Testis (tissue), 3 donors: ENCODE results near the gene NFKBIB. TPM values are rescaled to one million over a fixed set of nuclear protein-coding genes. Genes with fewer than 3 reads are reported as not detected.

Experiments
- DNase-seq: peaks from one replicate; pipeline ENCODE4 v3.0.0-alpha.2; 2019
- H3K27ac ChIP-seq, 2 donors: fragments of 200-600 bp; sonication (generic); one replicate each; pipeline ENCODE4 v1.5.1; 2019
- H3K27me3 ChIP-seq: fragments of 200-600 bp; sonication (generic); one replicate; pipeline ENCODE4 v1.5.1; 2019
- H3K36me3 ChIP-seq: fragments of 200-600 bp; sonication (generic); one replicate; pipeline ENCODE4 v1.5.1; 2017; ENCODE audit warnings: low read depth; ENCODE audit errors: missing control alignments
- H3K4me1 ChIP-seq: fragments of 200-600 bp; sonication (generic); one replicate; pipeline ENCODE4 v1.5.1; 2019
- H3K4me3 ChIP-seq, 2 donors: fragments of 200-600 bp; sonication (generic); one replicate each; pipeline ENCODE4 v1.5.1; 2017 to 2019
- H3K9me3 ChIP-seq: fragments of 200-600 bp; sonication (generic); one replicate; pipeline ENCODE4 v1.5.1; 2017
- POLR2A ChIP-seq: fragments of 450-650 bp; IDR thresholded peaks from one replicate; pipeline ENCODE4 v1.6.1; 2017; ENCODE audit warnings: antibody characterized with exemption, mild to moderate bottlenecking, moderate library complexity
- WGBS, 2 donors: methylation state at CpG; one replicate each; pipeline ENCODE4 v1.1.5; 2018; 5-methylcytosine and 5-hydroxymethylcytosine counted together
- intact Hi-C: fragments of 100-400 bp; cut with DNase I; formaldehyde crosslinking; loops from one replicate; pipeline ENCODE4 v1.15.1; 2023; ENCODE audit warnings: low total_unique reads
- polyA plus RNA-seq: library from polyadenylated mRNA; stranded (reverse); fragments of 350-450 nt; fragmentation: Illumina TruSeq; extraction: RNeasy Lipid Tissue Mini Kit (QIAGEN cat#74804); gene quantifications from one replicate; pipeline ENCODE4 v1.2.3, GENCODE V29; 2014; ENCODE audit warnings: low read depth, low replicate concordance; ENCODE audit not compliant: insufficient read depth
- total RNA-seq, 2 donors: library from RNA; depleted of rRNA; stranded (reverse); fragments of >200 nt; gene quantifications; one replicate each; pipeline ENCODE4 v1.2.3, GENCODE V29; 2016
- TF ChIP-seq, protein P1 (sequence below), 3 experiments: fragments of 450-650 bp in 2 of 3; fragments of 200-600 bp in 1 of 3; sonication (generic) in 1 of 3; IDR thresholded peaks; one replicate each; pipeline ENCODE4 v1.5.1; 2016 to 2019; ENCODE audit warnings: antibody characterized with exemption in 3 of 3, mild to moderate bottlenecking in 2 of 3, moderate library complexity in 1 of 3

The NFKBIB gene
- total and polyA plus RNA-seq, 3 donors from 2014 or later, result 70.1 to 100 (median 88.0) TPM

DNA sequence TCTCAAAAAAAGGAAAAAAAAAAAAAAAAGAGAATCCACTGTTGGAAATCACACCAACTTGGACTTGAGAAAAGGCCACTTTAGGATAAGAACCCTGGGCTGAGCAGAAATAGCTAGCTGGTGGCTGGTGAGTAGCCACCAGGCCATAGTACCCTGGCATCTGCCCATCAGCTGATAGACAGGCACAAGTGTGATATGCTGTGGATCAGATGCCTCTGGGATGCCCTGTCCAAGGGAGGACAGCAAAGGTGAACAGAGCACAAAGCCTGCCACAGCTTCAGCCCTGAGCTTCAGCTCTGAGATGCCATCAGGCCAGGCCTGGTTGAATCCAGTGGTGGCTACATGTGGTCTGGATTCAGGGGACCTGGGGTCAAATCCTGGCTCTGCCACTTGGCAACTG, 9.1 kb upstream of the NFKBIB start:
- Histone ChIP-seq H3K27ac (no peak overlapping the region), H3K4me3 (no peak overlapping the region), H3K4me1 (peaks cover 28% of the 10 kb centered on the region), H3K9me3 (no peaks in the 10 kb centered on the region), H3K36me3 (no peaks in the 10 kb centered on the region), H3K27me3 (no peaks in the 10 kb centered on the region)
- intact Hi-C loops, result no loop called here
- no peak for DNase-seq
- TF ChIP-seq, protein P1, sequence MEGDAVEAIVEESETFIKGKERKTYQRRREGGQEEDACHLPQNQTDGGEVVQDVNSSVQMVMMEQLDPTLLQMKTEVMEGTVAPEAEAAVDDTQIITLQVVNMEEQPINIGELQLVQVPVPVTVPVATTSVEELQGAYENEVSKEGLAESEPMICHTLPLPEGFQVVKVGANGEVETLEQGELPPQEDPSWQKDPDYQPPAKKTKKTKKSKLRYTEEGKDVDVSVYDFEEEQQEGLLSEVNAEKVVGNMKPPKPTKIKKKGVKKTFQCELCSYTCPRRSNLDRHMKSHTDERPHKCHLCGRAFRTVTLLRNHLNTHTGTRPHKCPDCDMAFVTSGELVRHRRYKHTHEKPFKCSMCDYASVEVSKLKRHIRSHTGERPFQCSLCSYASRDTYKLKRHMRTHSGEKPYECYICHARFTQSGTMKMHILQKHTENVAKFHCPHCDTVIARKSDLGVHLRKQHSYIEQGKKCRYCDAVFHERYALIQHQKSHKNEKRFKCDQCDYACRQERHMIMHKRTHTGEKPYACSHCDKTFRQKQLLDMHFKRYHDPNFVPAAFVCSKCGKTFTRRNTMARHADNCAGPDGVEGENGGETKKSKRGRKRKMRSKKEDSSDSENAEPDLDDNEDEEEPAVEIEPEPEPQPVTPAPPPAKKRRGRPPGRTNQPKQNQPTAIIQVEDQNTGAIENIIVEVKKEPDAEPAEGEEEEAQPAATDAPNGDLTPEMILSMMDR (IDR thresholded peaks at IDR 0.05), result no peak
- TF ChIP-seq POLR2A, result no peak

DNA sequence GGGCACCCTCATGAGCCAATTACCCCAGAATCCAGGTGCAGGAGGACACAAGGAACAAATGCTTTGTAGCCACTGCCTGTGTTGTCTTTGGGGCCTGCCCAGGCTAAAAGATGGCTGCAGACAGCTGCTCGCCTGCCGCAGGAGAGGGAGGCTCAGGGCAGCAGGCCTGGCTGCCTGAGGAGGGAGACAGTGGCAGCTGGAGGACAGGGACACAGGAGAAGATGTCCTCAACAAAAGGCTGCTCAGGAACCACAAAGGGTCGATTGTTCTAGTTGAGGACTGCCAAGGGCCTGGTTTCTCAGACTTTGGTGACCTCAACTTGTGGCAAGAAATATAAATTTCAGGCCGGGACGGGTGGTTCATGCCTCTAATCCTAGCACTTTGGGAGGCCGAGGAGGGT, 8.0 kb upstream of the NFKBIB start:
- no peaks in the 10 kb centered on the region for H3K9me3 ChIP-seq
- H3K36me3 ChIP-seq, result no peaks in the 10 kb centered on the region
- TF ChIP-seq, protein P1 (IDR thresholded peaks at IDR 0.05), result no peak
- TF ChIP-seq POLR2A, result no peak
- no peak overlapping the region for H3K4me3 ChIP-seq
- peak overlapping the region; percentile 51 to 61 for H3K27ac ChIP-seq
- intact Hi-C loops, result no loop called here
- peak; percentile 65 for DNase-seq
- H3K4me1 ChIP-seq, result peaks cover 20% of the 10 kb centered on the region
- 71 to 75% methylated on average over 6 of the region's 6 CpGs for WGBS, 2 donors
- H3K27me3 ChIP-seq, result no peaks in the 10 kb centered on the region

DNA sequence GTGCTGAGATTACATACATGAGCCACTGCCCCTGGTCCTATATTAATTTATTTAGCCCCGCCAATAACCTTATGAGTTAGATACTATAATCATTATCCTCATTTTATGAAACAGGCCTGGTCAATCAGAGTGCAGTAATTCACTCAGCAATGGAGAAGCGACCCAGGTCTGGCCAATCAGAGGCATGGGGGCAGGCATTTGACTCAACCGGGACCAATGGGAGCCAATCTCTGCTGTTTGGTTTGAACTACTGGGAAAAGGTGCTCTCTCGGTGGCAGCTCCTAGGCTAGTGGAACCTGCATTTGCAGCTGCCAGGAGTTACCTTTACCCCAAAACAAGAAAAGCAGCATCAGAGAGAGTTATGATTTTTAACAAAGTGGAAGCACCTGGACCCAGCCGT, 6.9 kb upstream of the NFKBIB start:
- Histone ChIP-seq H3K27ac (peak overlapping the region; percentile 56 to 71), H3K27me3 (no peaks in the 10 kb centered on the region), H3K4me1 (peaks cover 23% of the 10 kb centered on the region), H3K4me3 (no peak overlapping the region), H3K9me3 (no peaks in the 10 kb centered on the region), H3K36me3 (no peaks in the 10 kb centered on the region)
- peak; percentile 64 for DNase-seq
- no peak for TF ChIP-seq POLR2A
- TF ChIP-seq, protein P1 (IDR thresholded peaks at IDR 0.05), result no peak
- WGBS, 2 donors, result 43 to 73% methylated on average over 5 of the region's 5 CpGs
- intact Hi-C loops, result no loop called here

DNA sequence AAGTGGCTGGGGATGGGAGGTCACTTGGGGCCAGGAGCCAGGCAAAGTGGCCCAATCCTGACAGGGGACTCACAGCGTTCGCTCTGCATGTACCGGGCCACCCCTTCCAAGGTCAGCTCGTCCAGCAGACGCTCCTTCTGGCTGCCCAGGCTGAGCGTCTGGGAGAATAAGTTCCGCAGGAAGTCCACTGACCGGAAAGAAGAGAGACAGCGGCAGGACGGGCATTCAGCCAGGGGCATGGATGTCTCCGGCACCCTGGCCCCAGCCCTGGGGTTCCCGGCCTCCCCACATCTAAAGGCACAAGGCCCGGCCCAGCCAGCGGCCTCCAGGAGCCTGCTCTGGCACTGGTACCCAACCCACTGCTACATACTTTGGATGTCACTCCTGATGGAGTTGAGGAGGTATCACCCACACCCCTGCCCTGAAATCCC, 6.4 kb upstream of the NFKBIB start:
- TF ChIP-seq, protein P1 (IDR thresholded peaks at IDR 0.05), result no peak
- no peak for TF ChIP-seq POLR2A
- peak overlapping the region; percentile 56 to 71 for H3K27ac ChIP-seq
- H3K4me1 ChIP-seq, result peaks cover 28% of the 10 kb centered on the region
- DNase-seq, result peak; percentile 59
- H3K27me3 ChIP-seq, result no peaks in the 10 kb centered on the region
- 27 to 49% methylated on average over 14 of the region's 14 CpGs for WGBS, 2 donors
- H3K9me3 ChIP-seq, result no peaks in the 10 kb centered on the region
- intact Hi-C loops, result no loop called here
- no peaks in the 10 kb centered on the region for H3K36me3 ChIP-seq
- no peak overlapping the region for H3K4me3 ChIP-seq

DNA sequence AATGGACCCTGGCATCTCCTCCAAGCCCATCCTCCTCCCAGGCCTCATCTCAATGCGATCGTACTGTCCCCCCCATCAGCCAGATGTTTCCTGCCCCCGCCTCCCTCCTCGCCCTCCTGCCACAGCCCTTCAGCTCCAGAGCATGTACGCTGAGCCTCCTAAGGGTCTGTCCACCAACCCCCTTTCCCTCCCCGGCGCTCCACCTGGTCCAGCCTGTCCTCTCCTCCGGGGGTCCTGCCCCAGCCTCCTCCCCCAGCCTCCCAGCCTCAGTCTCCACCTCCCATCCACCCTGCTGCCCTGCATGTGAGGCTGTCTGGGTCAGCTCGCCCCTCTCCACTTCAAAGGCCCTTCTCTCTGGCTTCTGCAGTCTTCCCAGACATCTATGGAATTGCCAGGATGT, 4.8 kb upstream of the NFKBIB start:
- intact Hi-C loops, result no loop called here
- Histone ChIP-seq H3K27me3 (no peaks in the 10 kb centered on the region), H3K36me3 (no peaks in the 10 kb centered on the region), H3K4me3 (no peak overlapping the region), H3K4me1 (peaks cover 32% of the 10 kb centered on the region), H3K27ac (no peak overlapping the region), H3K9me3 (no peaks in the 10 kb centered on the region)
- TF ChIP-seq POLR2A, result no peak
- TF ChIP-seq, protein P1 (IDR thresholded peaks at IDR 0.05), result no peak
- 65 to 68% methylated on average over 9 of the region's 9 CpGs for WGBS, 2 donors
- DNase-seq, result no peak
